Measurements from ENCODE around the gene ZSCAN5A. TPM values are rescaled to one million over a fixed set of nuclear protein-coding genes. Genes with fewer than 3 reads are reported as not detected.

ZSCAN5A gene
- polyA plus RNA-seq, 1 of the 3 experiments (the other 2 are of a cell fraction): 6.8 TPM

DNA sequence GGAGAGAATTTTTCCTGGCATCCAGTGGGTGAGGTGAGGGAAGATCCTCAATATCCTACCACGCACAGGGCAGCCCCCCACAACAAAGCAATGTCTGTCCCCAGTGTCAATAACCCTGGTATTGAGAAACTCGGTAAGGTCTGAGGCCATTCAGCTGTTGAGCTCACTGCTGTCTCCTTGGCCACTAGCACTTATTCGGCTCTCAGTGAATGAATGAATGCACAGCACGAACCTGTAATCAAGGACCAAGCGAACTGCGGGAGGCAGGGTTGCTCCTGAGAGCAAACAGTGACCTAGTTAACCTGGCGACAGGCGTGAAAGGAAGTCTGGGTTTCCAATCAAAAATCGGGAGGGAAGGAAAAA lies 640 bp downstream of the ZSCAN5A start:
- Histone ChIP-seq H3K27ac (ENCODE audit: low read depth in 2 of 2, low read length in 1 of 2) (peak overlapping the region; percentile 95 to 99), H3F3A (replicated peaks; ENCODE audit: insufficient read depth) (peaks cover 4% of the 10 kb centered on the region), H3K36me3 (replicated peaks in 1 of 2; ENCODE audit: control insufficient read depth in 1 of 2, insufficient read depth in 2 of 2, low read length in 1 of 2) (peaks cover 18 to 22% of the 10 kb centered on the region in 2 experiments), H3K9me3 (no peaks in the 10 kb centered on the region), H4K20me1 (ENCODE audit: insufficient read depth) (no peaks in the 10 kb centered on the region), H3K79me2 (ENCODE audit: insufficient read depth) (peaks cover 8% of the 10 kb centered on the region), H3K4me1 (ENCODE audit: control insufficient read depth in 1 of 2, insufficient read depth in 2 of 2, low read depth in 1 of 2, low read length in 1 of 2) (peaks cover 0 to 13% of the 10 kb centered on the region in 2 experiments; a peak in 2 of 4 replicates), H2AFZ (ENCODE audit: low read depth) (peak overlapping the region; percentile 98), H3K4me3 (ENCODE audit: low read depth in 2 of 2, low read length in 1 of 2) (peak overlapping the region; percentile 77 to 89), H3K9ac (peak overlapping the region; percentile 94), H3K4me2 (peak overlapping the region; percentile 87), H3K27me3 (ENCODE audit: insufficient read depth) (no peaks in the 10 kb centered on the region), H3K9me2 (no peaks in the 10 kb centered on the region)
- WGBS (ENCODE audit: low lambda C conversion rate): 2% methylated on average over 9 of the region's 9 CpGs
- POLR2A ChIA-PET: interaction anchor here (0.6 kb wide), 1 partner anchor 53 kb away, joined by 4 read pairs; no protein-coding TSS in a partner anchor
- CTCF ChIA-PET: interaction anchor here (0.6 to 7.1 kb wide), 3 partner anchors 20 to 236 kb away, joined by 3 to 42 read pairs (median 14); no protein-coding TSS in a partner anchor
- no peak for DNase-seq
- TF ChIP-seq, protein P1, sequence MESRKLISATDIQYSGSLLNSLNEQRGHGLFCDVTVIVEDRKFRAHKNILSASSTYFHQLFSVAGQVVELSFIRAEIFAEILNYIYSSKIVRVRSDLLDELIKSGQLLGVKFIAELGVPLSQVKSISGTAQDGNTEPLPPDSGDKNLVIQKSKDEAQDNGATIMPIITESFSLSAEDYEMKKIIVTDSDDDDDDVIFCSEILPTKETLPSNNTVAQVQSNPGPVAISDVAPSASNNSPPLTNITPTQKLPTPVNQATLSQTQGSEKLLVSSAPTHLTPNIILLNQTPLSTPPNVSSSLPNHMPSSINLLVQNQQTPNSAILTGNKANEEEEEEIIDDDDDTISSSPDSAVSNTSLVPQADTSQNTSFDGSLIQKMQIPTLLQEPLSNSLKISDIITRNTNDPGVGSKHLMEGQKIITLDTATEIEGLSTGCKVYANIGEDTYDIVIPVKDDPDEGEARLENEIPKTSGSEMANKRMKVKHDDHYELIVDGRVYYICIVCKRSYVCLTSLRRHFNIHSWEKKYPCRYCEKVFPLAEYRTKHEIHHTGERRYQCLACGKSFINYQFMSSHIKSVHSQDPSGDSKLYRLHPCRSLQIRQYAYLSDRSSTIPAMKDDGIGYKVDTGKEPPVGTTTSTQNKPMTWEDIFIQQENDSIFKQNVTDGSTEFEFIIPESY (IDR thresholded peaks at IDR 0.05; ENCODE audit: borderline replicate concordance, low read depth): no peak
- TF ChIP-seq CHD2 (IDR thresholded peaks at IDR 0.05; ENCODE audit: low read length, partially characterized antibody): peak; percentile 10

DNA sequence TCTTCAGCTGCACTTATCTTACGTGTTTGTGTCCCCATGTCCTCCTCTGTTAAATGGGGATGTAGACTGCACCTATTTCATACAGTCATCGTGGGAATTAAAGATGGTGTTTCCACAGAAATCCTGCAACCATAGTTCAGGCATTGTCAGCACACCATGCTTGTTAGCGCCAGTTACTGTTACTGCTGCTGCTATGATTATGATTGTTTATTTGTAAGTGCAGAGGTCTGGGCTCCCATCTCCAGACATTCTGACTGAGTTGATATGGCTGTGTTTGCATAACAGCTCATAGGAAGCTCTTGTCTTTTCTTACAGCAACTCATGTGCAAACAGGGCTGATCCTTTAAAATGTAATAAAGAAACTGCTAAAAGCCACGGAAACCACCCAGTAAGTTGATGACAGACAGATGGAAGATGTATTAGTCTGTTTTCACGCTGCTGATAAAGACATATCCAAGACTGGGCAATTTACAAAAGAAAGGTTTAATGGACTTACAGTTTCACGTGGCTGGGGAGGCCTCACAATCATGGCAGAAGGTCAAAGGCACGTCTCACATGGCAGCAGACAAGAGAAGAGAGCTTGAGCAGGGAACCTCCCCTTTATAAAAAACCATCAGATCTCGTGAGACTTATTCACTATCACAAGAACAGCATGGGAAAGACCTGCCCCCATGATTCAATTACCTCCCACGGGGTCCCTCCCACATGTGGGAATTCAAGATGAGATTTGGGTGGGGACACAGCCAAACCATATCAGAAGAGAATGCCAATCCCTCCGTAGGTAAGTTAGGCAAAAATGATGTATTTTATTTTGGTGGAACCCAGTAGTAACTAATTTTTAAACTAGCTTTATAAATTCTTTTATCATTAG lies 1.6 kb downstream of the ZSCAN5A start:
- DNase-seq: no peak
- POLR2A ChIA-PET: no interaction called here
- peaks cover 22 to 23% of the 10 kb centered on the region in 2 experiments for H3K36me3 ChIP-seq (replicated peaks in 1 of 2; ENCODE audit: control insufficient read depth in 1 of 2, insufficient read depth in 2 of 2, low read length in 1 of 2)
- 0 out of 4 replicates have a peak overlapping the region, but pooled peaks of 1 of the 2 experiments have one; percentile 77 for H3K4me3 ChIP-seq (ENCODE audit: low read depth in 2 of 2, low read length in 1 of 2)
- no peaks in the 10 kb centered on the region for H3K9me2 ChIP-seq
- H3K27me3 ChIP-seq (ENCODE audit: insufficient read depth): no peaks in the 10 kb centered on the region
- H3K79me2 ChIP-seq (ENCODE audit: insufficient read depth): peaks cover 8% of the 10 kb centered on the region
- TF ChIP-seq, protein P2, sequence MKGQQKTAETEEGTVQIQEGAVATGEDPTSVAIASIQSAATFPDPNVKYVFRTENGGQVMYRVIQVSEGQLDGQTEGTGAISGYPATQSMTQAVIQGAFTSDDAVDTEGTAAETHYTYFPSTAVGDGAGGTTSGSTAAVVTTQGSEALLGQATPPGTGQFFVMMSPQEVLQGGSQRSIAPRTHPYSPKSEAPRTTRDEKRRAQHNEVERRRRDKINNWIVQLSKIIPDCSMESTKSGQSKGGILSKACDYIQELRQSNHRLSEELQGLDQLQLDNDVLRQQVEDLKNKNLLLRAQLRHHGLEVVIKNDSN (IDR thresholded peaks at IDR 0.05; ENCODE audit: borderline replicate concordance, low read depth): no peak
- no peak for TF ChIP-seq RAD21 (IDR thresholded peaks at IDR 0.05; ENCODE audit: low read length)
- TF ChIP-seq NFIC (IDR thresholded peaks at IDR 0.05; ENCODE audit: borderline replicate concordance): no peak
- TF ChIP-seq FOXM1 (IDR thresholded peaks at IDR 0.05; ENCODE audit: low read depth): no peak
- no peak for TF ChIP-seq TEAD4 (IDR thresholded peaks at IDR 0.05; ENCODE audit: borderline replicate concordance, insufficient read depth)
- no peak for TF ChIP-seq GABPA (IDR thresholded peaks at IDR 0.05; ENCODE audit: low read depth)
- no peak for TF ChIP-seq SMC3 (IDR thresholded peaks at IDR 0.05; ENCODE audit: low read depth, low read length)
- no peak for TF ChIP-seq GATA2 (CRISPR knock-in tag; IDR thresholded peaks at IDR 0.05)
- TF ChIP-seq EP300 (IDR thresholded peaks at IDR 0.05; ENCODE audit: borderline replicate concordance in 1 of 2, low read depth in 1 of 2, low read length in 1 of 2): no peak
- TF ChIP-seq JUND (IDR thresholded peaks at IDR 0.05): no peak
- H4K20me1 ChIP-seq (ENCODE audit: insufficient read depth): no peaks in the 10 kb centered on the region
- no peak overlapping the region for H2AFZ ChIP-seq (ENCODE audit: low read depth)
- H3K4me2 ChIP-seq: peak overlapping the region; percentile 87; the same call in 1 of the 2 replicates
- no peaks in the 10 kb centered on the region for H3K9me3 ChIP-seq
- peaks cover 4% of the 10 kb centered on the region for H3F3A ChIP-seq (replicated peaks; ENCODE audit: insufficient read depth)
- CTCF ChIA-PET: interaction anchor here (0.6 to 7.1 kb wide), 3 partner anchors 21 to 235 kb away, joined by 3 to 42 read pairs (median 14); no protein-coding TSS in a partner anchor
- no peak overlapping the region for H3K9ac ChIP-seq
- no peak overlapping the region for H3K27ac ChIP-seq (ENCODE audit: low read depth in 2 of 2, low read length in 1 of 2)
- 88% methylated on average over 10 of the region's 10 CpGs for WGBS (ENCODE audit: low lambda C conversion rate)
- H3K4me1 ChIP-seq (ENCODE audit: control insufficient read depth in 1 of 2, insufficient read depth in 2 of 2, low read depth in 1 of 2, low read length in 1 of 2): peaks cover 0 to 13% of the 10 kb centered on the region in 2 experiments; a peak in 2 of 4 replicates
